ENCODE results near the gene ABCA4.
"Not testable (repeated sequence)": the region's sequence is repeated elsewhere in the genome, so short reads cannot be mapped to it uniquely, and the experiment has no call there.

The ABCA4 gene

GRCh38 chr1:94120991-94121390, at the start of gene ABCA4:
TSS of gene ABCA4 (minus strand) at chr1:94121148. CDS start at chr1:94121045, 103 bp downstream.
- Mint-ChIP-seq H3K4me1 (no peaks in the 10 kb centered on the region), H3K36me3 (no peaks in the 10 kb centered on the region), H3K27me3 (peaks cover 18% of the 10 kb centered on the region), H3K9me3 (no peaks in the 10 kb centered on the region), H3K27ac (no peak within 1 kb of the TSS), H3K4me3 (no peak within 1 kb of the TSS)
- DNase-seq (ENCODE audit: low spot score in 2 of 2) (no peak), ATAC-seq (ENCODE audit: low read depth) (no peak)

GRCh38 chr1:94169126-94169525, 48.2 kb upstream of the ABCA4 start:
- Mint-ChIP-seq H3K9me3 (no peaks in the 10 kb centered on the region), H3K27ac (no peak overlapping the region), H3K36me3 (no peaks in the 10 kb centered on the region), H3K4me1 (no peaks in the 10 kb centered on the region), H3K4me3 (no peak overlapping the region), H3K27me3 (peaks cover 7% of the 10 kb centered on the region)
- no peak for DNase-seq (ENCODE audit: low spot score in 2 of 2)
- ATAC-seq (ENCODE audit: low read depth): no peak

GRCh38 chr1:94165843-94166242, 44.9 kb upstream of the ABCA4 start:
- DNase-seq (ENCODE audit: low spot score in 2 of 2): no peak
- ATAC-seq (ENCODE audit: low read depth): no peak
- no peak overlapping the region for H3K4me3 Mint-ChIP-seq
- H3K27me3 Mint-ChIP-seq: peaks cover 11% of the 10 kb centered on the region
- H3K27ac Mint-ChIP-seq: no peak overlapping the region
- no peaks in the 10 kb centered on the region for H3K4me1 Mint-ChIP-seq
- H3K36me3 Mint-ChIP-seq: no peaks in the 10 kb centered on the region
- no peaks in the 10 kb centered on the region for H3K9me3 Mint-ChIP-seq

GRCh38 chr1:94164885-94165284, 43.9 kb upstream of the ABCA4 start:
- not testable (repeated sequence) for H3K9me3 Mint-ChIP-seq; H3K36me3 Mint-ChIP-seq; DNase-seq (ENCODE audit: low spot score in 2 of 2); ATAC-seq (ENCODE audit: low read depth); H3K4me3 Mint-ChIP-seq; H3K4me1 Mint-ChIP-seq; H3K27ac Mint-ChIP-seq
- peaks cover 11% of the 10 kb centered on the region for H3K27me3 Mint-ChIP-seq

DNA sequence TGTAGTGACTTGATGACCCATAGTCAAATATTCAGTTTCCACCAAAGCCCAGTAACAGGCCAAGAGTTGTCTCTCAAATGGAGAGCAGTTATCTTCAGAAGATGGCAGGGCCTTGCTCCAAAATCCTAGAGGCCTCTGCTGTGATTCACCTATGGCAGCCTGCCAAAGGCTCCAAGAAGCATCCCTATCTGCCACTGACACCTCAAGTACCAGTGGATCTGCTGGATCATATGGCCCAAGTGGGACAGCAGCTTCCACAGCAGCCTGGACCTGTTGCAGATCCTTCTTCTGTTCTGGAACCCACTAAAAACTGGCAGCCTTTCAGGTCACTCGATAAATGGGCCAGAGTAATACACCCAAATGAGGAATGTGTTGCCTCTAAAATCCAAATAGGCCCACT, 43.2 kb upstream of the ABCA4 start:
- not testable (repeated sequence) for H3K9me3 Mint-ChIP-seq; DNase-seq (ENCODE audit: low spot score in 2 of 2); H3K27me3 Mint-ChIP-seq; H3K36me3 Mint-ChIP-seq; ATAC-seq (ENCODE audit: low read depth); H3K4me3 Mint-ChIP-seq; H3K27ac Mint-ChIP-seq; H3K4me1 Mint-ChIP-seq

- not testable (repeated sequence) for H3K9me3 Mint-ChIP-seq; H3K4me1 Mint-ChIP-seq; ATAC-seq (ENCODE audit: low read depth); H3K36me3 Mint-ChIP-seq; H3K27me3 Mint-ChIP-seq; H3K27ac Mint-ChIP-seq; DNase-seq (ENCODE audit: low spot score in 2 of 2); H3K4me3 Mint-ChIP-seq
Observed at GRCh38 chr1:94163249-94163648, 42.3 kb upstream of the ABCA4 start.

DNA sequence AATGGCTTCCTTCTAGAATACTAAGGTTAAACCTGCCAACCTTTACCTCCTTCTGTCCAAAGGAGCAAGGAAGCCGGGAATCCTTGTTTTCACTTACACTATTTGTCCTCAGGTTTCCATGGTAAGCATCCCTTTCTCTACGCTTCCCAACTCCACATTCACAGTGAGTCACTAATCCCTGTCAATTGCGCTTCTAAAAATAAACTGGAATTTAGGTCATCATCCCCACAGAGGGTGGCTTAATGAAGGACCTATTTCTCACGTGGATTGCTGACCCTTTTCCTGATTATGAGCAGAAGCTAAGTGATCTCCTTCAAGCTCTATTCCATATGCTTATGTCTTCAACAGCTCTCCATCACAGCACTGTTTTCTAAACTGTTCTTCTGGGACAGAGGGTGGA, 39.9 kb upstream of the ABCA4 start:
- ATAC-seq (ENCODE audit: low read depth) (no peak), DNase-seq (ENCODE audit: low spot score in 2 of 2) (no peak)
- Mint-ChIP-seq H3K9me3 (peaks cover 3% of the 10 kb centered on the region), H3K27me3 (peaks cover 6% of the 10 kb centered on the region), H3K27ac (no peak overlapping the region), H3K36me3 (no peaks in the 10 kb centered on the region), H3K4me3 (no peak overlapping the region), H3K4me1 (no peaks in the 10 kb centered on the region)

DNA sequence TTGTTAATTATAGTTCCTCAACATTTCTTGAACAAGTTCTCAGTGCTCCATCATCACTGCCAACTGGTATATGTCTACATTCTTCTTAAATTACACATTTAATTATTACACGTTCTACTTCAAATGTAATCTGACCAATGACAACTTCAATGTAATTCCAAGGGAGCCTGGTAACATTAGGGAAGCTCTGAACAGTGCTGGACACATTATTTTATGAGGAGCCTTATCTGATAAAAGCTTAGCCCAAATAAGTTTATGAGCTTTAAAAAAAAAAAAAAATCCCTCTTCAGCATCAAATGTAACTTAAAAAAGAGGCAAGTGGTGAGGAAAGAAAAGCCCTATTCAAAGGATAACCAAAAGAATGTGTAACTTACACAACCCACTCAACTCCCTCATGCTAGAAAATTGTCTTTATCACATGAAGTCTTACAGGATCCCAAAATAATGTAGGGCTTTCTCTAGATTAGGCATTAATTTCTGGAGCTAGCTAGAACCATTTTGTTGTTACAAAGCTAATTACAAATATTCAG, 35.2 kb upstream of the ABCA4 start:
- Mint-ChIP-seq H3K9me3 (peaks cover 3% of the 10 kb centered on the region), H3K4me3 (no peak overlapping the region), H3K36me3 (no peaks in the 10 kb centered on the region), H3K27ac (no peak overlapping the region), H3K4me1 (no peaks in the 10 kb centered on the region), H3K27me3 (peaks cover 3% of the 10 kb centered on the region)
- ATAC-seq (ENCODE audit: low read depth) (no peak), DNase-seq (ENCODE audit: low spot score in 2 of 2) (no peak)

DNA sequence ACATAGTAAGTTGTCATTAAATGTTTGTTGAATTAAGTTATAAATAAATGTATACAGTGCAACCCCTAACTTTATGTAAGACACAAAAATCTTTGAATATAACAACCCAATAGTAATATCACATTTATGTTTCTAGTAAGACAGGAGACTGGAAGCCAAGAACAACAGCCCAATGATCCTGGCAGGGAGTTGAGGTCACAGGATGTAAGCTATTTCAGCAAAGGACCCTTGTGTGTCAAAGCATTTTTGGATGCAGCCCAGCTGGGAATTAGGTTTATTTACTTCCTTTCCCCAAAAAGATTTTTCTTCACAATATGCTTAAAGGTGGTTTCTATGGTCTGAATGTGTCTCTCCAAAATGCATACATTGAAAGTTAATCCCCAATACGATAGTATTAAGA, 34.0 kb upstream of the ABCA4 start:
- H3K36me3 Mint-ChIP-seq: no peaks in the 10 kb centered on the region
- no peak overlapping the region for H3K4me3 Mint-ChIP-seq
- no peaks in the 10 kb centered on the region for H3K4me1 Mint-ChIP-seq
- peaks cover 3% of the 10 kb centered on the region for H3K9me3 Mint-ChIP-seq
- DNase-seq (ENCODE audit: low spot score in 2 of 2) (no peak), ATAC-seq (ENCODE audit: low read depth) (no peak)
- peaks cover 3% of the 10 kb centered on the region for H3K27me3 Mint-ChIP-seq
- no peak overlapping the region for H3K27ac Mint-ChIP-seq

GRCh38 chr1:94153133-94153532, 32.2 kb upstream of the ABCA4 start:
- no peaks in the 10 kb centered on the region for H3K4me1 Mint-ChIP-seq
- no peak overlapping the region for H3K4me3 Mint-ChIP-seq
- H3K36me3 Mint-ChIP-seq: no peaks in the 10 kb centered on the region
- peaks cover 3% of the 10 kb centered on the region for H3K27me3 Mint-ChIP-seq
- no peak for DNase-seq (ENCODE audit: low spot score in 2 of 2)
- no peak for ATAC-seq (ENCODE audit: low read depth)
- H3K27ac Mint-ChIP-seq: no peak overlapping the region
- H3K9me3 Mint-ChIP-seq: peaks cover 2% of the 10 kb centered on the region

DNA sequence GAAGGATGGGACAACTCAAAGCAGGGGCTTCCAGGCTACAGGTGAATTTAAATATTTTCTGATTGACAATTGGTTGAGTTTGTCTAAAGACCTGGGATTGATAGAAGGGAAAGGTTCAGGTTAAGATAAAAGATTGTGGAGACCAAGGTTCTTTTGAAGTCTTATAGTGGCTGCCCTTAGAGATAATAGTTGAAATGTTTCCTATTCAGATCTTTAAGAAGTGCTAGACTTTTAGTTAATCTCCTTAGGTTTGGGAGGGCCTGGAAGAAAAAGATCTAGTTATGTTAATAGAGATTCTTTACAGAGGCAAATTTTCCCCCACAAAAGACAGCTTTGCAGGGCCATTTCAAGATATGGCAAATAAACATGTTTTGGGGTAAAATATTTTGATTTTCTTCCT, 28.2 kb upstream of the ABCA4 start:
- H3K27ac Mint-ChIP-seq; H3K27me3 Mint-ChIP-seq; H3K4me3 Mint-ChIP-seq; ATAC-seq (ENCODE audit: low read depth); H3K9me3 Mint-ChIP-seq; H3K4me1 Mint-ChIP-seq; DNase-seq (ENCODE audit: low spot score in 2 of 2); H3K36me3 Mint-ChIP-seq: not testable (repeated sequence)

DNA sequence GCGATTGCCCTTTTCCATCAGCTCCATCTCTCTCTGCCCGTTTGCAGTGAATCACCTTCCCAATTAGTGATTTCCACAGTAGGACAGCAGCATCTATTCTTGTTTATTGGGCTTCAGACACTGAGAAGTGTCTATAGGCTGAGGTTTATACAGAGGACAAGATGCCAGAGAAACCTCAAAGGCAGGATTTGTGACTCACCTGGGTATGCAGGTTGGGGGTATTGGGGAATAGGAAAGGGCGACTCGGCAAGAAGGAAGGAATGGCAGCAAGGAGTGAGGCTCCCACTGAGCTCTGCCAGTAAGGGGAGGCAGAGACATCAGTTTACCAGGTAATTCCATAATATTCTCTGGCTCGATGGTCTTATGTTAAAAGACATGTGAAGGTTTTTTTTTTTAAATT, 25.3 kb upstream of the ABCA4 start:
- Mint-ChIP-seq H3K4me3 (no peak overlapping the region), H3K36me3 (no peaks in the 10 kb centered on the region), H3K9me3 (no peaks in the 10 kb centered on the region), H3K27me3 (no peaks in the 10 kb centered on the region), H3K4me1 (no peaks in the 10 kb centered on the region), H3K27ac (no peak overlapping the region)
- ATAC-seq (ENCODE audit: low read depth): no peak
- DNase-seq (ENCODE audit: low spot score in 2 of 2): no peak

- no peaks in the 10 kb centered on the region for H3K4me1 Mint-ChIP-seq
- no peak for ATAC-seq (ENCODE audit: low read depth)
Observed at GRCh38 chr1:94144836-94145235, 23.9 kb upstream of the ABCA4 start.

GRCh38 chr1:94143809-94144176, 22.8 kb upstream of the ABCA4 start:
- Mint-ChIP-seq H3K36me3 (no peaks in the 10 kb centered on the region), H3K9me3 (no peaks in the 10 kb centered on the region), H3K4me1 (no peaks in the 10 kb centered on the region), H3K27ac (no peak overlapping the region), H3K4me3 (no peak overlapping the region), H3K27me3 (no peaks in the 10 kb centered on the region)
- ATAC-seq (ENCODE audit: low read depth) (no peak), DNase-seq (ENCODE audit: low spot score in 2 of 2) (no peak)

More at GRCh38 chr1:94144836-94145235, 23.9 kb upstream of the ABCA4 start:
- Mint-ChIP-seq H3K27ac (no peak overlapping the region), H3K9me3 (no peaks in the 10 kb centered on the region), H3K36me3 (no peaks in the 10 kb centered on the region), H3K4me3 (no peak overlapping the region), H3K27me3 (no peaks in the 10 kb centered on the region)
- DNase-seq (ENCODE audit: low spot score in 2 of 2): no peak

- ATAC-seq (ENCODE audit: low read depth) (no peak), DNase-seq (ENCODE audit: low spot score in 2 of 2) (no peak)
- Mint-ChIP-seq H3K36me3 (no peaks in the 10 kb centered on the region), H3K27me3 (no peaks in the 10 kb centered on the region), H3K4me3 (no peak overlapping the region), H3K27ac (no peak overlapping the region), H3K4me1 (no peaks in the 10 kb centered on the region), H3K9me3 (no peaks in the 10 kb centered on the region)
Observed at GRCh38 chr1:94143173-94143808, 22.3 kb upstream of the ABCA4 start.

All from memory B cell (primary cell).